Effector memory CD4-positive, alpha-beta T cell (primary cell): Measurements from ENCODE around the gene CDK18.

Source experiments
- DNase-seq, 3 donors: peaks; one replicate each; pipeline ENCODE4 v3.0.0-alpha.2; 2020
- H3K27ac ChIP-seq: 2 replicates; pipeline ENCODE4 v1.7.0; 2013; ENCODE audit warnings: mild to moderate bottlenecking, low read length, moderate library complexity; ENCODE audit not compliant: insufficient read depth, poor library complexity, severe bottlenecking
- H3K27me3 ChIP-seq: replicated peaks from 2 replicates; pipeline ENCODE4 v1.7.0; 2013; ENCODE audit warnings: mild to moderate bottlenecking, low read length; ENCODE audit not compliant: insufficient read depth, control insufficient read depth, poor library complexity, severe bottlenecking
- H3K36me3 ChIP-seq: 2 replicates; pipeline ENCODE4 v1.7.0; 2013; ENCODE audit warnings: mild to moderate bottlenecking, low read length, moderate library complexity; ENCODE audit not compliant: control insufficient read depth, insufficient read depth
- H3K4me1 ChIP-seq: 2 replicates; pipeline ENCODE4 v1.7.0; 2013; ENCODE audit warnings: low read length, mild to moderate bottlenecking; ENCODE audit not compliant: control insufficient read depth, insufficient read depth, poor library complexity, severe bottlenecking
- H3K4me3 ChIP-seq: 2 replicates; pipeline ENCODE4 v1.7.0; 2013; ENCODE audit warnings: low read length, low read depth, mild to moderate bottlenecking; ENCODE audit not compliant: insufficient read depth, poor library complexity, severe bottlenecking
- H3K9me3 ChIP-seq: 2 replicates; pipeline ENCODE4 v1.7.0; 2013; ENCODE audit warnings: mild to moderate bottlenecking, low read length, moderate library complexity; ENCODE audit not compliant: control insufficient read depth

The CDK18 gene

DNA sequence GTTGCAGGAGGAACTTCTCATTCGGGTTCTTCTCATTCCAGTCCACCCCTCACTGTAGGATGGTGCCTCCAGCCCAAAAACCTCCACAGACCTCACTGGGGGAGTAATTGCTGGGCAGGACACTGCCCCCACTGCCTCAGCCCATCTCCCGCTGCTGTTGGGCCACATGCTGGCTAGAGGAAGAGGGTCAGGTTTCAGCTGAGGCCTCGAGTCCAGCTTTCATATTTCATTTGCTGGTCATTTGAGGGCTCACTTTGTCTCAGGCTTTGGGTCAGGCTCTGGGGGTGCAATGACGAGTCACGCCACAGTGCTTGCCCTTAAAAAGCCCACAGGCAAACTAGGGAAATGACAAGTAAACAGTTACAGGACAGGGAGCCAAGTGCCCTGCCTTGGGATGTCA lies 9.3 kb downstream of the CDK18 start:
- Histone ChIP-seq H3K27me3 (no peaks in the 10 kb centered on the region), H3K4me3 (no peak overlapping the region), H3K4me1 (no peaks in the 10 kb centered on the region), H3K36me3 (no peaks in the 10 kb centered on the region), H3K9me3 (no peaks in the 10 kb centered on the region), H3K27ac (no peak overlapping the region)
- no peak for DNase-seq

DNA sequence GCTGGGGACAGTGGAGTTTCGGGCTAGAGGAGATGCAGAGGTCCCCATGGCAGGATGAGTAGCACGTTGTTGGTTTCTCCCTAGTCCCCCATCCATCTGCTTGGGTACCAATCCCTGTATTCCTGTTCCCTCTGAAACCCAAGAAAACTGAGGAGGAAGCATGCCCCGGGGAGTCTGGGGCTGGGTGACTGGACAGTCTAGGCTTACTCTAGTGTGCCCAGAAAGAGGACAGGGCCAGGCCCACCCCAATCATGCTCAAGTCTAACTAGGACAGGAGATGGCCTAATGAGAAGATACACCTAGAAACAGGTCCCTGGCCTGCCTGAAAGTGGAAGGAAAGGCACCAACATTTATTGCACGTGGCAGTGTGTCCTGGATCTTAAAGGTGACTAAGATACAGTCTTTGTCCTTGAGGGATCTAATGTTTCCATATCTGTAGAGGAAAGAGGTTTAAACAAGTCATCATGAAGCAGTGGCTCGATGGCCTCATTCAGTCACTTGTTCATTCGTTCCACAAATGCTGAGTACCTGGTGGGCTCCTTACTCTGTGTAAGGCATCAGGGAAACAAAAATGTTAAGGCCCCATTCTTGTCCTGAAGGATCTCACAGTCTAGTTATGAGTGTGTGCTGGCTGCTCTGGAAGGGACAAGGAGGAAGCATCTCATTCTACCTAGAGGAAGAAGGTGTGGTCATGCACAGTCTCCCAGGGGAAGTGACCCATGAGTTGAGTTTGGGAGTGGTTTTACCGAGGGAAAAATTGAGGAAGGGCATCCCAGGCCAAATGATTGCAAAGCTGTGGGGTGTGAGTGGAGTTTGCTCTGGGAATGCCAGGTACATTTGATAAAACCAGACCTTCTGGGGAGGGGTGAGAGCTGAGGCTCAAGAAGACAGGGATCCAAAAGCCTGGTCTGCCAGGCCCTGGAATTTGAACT lies 10.0 kb downstream of the CDK18 start:
- no peaks in the 10 kb centered on the region for H3K9me3 ChIP-seq
- no peaks in the 10 kb centered on the region for H3K27me3 ChIP-seq
- H3K36me3 ChIP-seq: no peaks in the 10 kb centered on the region
- no peak overlapping the region for H3K27ac ChIP-seq
- no peak overlapping the region for H3K4me3 ChIP-seq
- DNase-seq: no peak
- no peaks in the 10 kb centered on the region for H3K4me1 ChIP-seq

GRCh38 chr1:205515781-205516253 lies 11.3 kb downstream of the CDK18 start:
- no peak for DNase-seq
- Histone ChIP-seq H3K27ac (no peak overlapping the region), H3K9me3 (no peaks in the 10 kb centered on the region), H3K36me3 (no peaks in the 10 kb centered on the region), H3K4me1 (no peaks in the 10 kb centered on the region), H3K4me3 (no peak overlapping the region), H3K27me3 (no peaks in the 10 kb centered on the region)

DNA sequence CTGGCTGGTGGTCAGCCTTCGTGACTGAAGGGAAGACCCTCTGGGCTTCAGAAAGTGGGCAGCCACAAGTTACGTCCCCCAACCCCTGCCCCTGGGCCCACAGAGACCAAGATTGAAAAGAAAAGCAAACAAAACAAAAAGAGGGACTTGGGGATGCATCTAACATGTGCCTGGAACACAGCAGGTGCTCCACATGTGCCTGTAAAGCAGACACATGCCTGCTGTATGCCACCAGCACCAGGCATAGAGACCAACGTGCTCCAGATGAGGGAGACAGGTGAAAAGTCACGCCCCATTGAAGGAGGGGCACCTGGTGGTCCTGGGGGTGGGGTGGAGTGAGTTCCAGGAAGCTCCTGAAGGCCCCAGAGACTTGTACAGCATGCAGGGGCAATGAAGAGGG lies 11.9 kb downstream of the CDK18 start:
- Histone ChIP-seq H3K9me3 (no peaks in the 10 kb centered on the region), H3K27ac (no peak overlapping the region), H3K36me3 (no peaks in the 10 kb centered on the region), H3K4me1 (no peaks in the 10 kb centered on the region), H3K27me3 (no peaks in the 10 kb centered on the region), H3K4me3 (no peak overlapping the region)
- no peak for DNase-seq

- Histone ChIP-seq H3K27me3 (no peaks in the 10 kb centered on the region), H3K9me3 (no peaks in the 10 kb centered on the region), H3K36me3 (no peaks in the 10 kb centered on the region), H3K4me3 (no peak overlapping the region), H3K27ac (no peak overlapping the region), H3K4me1 (no peaks in the 10 kb centered on the region)
- DNase-seq: no peak
Measured at GRCh38 chr1:205517288-205517687, 12.8 kb downstream of the CDK18 start.

DNA sequence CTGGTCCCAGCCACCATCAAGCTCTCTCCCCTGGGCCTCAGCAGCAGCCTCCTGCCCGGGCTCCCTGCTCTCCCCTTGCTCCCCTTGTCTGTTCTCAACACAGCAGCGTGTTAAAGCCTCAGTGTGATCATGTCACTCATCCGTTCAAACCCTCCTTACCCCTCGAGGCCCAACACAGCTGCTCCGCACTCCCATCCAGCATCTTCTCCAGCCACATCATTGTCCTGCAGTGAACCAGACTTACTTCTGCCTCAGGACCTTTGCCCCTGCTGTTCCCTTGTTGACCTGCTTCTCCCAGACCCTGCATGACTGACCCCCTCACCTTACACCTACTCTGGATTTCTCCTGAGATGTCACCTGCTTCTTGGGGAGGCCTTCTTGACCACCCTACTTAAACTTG lies 13.3 kb downstream of the CDK18 start:
- H3K27me3 ChIP-seq: no peaks in the 10 kb centered on the region
- H3K4me3 ChIP-seq: no peak overlapping the region
- DNase-seq: no peak
- no peaks in the 10 kb centered on the region for H3K9me3 ChIP-seq
- no peaks in the 10 kb centered on the region for H3K36me3 ChIP-seq
- H3K4me1 ChIP-seq: no peaks in the 10 kb centered on the region
- H3K27ac ChIP-seq: no peak overlapping the region

GRCh38 chr1:205518661-205519540 lies 14.4 kb downstream of the CDK18 start:
- H3K27me3 ChIP-seq: no peaks in the 10 kb centered on the region
- no peaks in the 10 kb centered on the region for H3K36me3 ChIP-seq
- no peaks in the 10 kb centered on the region for H3K9me3 ChIP-seq
- H3K4me1 ChIP-seq: no peaks in the 10 kb centered on the region
- H3K4me3 ChIP-seq: no peak overlapping the region
- H3K27ac ChIP-seq: no peak overlapping the region
- no peak for DNase-seq

DNA sequence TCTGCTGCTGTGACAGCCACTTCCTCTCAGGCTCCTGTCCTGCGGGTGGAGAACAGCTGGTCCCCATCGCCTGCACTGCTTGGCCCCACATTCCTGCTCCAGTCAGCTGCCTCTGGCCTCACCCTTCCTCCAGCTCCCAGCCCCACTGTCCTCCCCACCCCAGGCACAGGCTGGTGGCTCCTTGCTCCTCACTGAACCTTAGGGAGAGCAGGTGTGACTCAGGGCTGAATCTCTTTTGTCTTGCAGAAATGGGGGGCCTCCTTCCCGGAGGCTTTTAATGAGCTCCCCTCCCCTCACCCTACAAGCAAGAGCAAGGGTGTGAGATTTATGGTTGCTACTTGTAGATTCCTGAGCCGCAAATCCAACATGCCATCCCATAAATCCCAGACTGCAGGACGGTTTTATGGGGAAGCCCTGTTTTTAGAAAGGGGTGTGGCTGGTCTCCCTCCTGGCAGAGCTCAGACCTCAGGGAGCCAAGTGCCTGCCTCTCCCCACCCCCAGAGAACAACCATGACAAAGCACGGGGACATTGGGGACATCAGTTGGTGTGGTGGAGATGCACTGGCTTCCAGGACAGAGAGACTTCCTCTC lies 15.2 kb downstream of the CDK18 start:
- Histone ChIP-seq H3K4me1 (no peaks in the 10 kb centered on the region), H3K4me3 (no peak overlapping the region), H3K36me3 (no peaks in the 10 kb centered on the region), H3K9me3 (no peaks in the 10 kb centered on the region), H3K27ac (no peak overlapping the region), H3K27me3 (no peaks in the 10 kb centered on the region)
- DNase-seq: no peak

DNA sequence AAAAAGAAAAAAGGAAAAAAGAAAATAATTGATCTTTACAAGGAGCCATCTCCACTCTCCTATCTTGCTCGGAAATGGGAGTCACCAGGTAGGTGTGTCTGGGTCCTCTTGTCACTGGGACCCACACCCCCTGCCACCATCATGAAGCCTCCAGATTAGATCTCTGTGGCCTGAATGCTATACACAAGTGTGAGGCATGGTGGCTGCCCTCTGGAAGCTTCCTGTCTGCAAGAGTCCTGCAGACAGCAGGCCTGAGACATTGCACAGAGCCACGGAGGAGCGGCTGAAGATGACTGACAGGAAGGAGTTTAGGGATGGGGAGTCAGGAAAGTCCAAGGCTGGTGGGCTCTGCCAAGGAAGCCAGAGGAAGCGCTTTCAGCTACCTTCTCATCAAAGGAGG lies 16.2 kb downstream of the CDK18 start:
- Histone ChIP-seq H3K27ac (no peak overlapping the region), H3K36me3 (no peaks in the 10 kb centered on the region), H3K4me3 (no peak overlapping the region), H3K27me3 (no peaks in the 10 kb centered on the region), H3K4me1 (no peaks in the 10 kb centered on the region), H3K9me3 (no peaks in the 10 kb centered on the region)
- no peak for DNase-seq
